DND-41 (cell line): ENCODE measurements around the gene PEMT.
"Not testable (repeated sequence)": the region's sequence is repeated elsewhere in the genome, so short reads cannot be mapped to it uniquely, and the experiment has no call there.

ENCODE experiments used
- ATAC-seq: fragments of 200-7000 bp; cut with Tn5 transposase; 3 replicates; pipeline ENCODE4 v1.9.1; 2021; ENCODE audit warnings: low read depth; ENCODE audit not compliant: insufficient read depth
- DNase-seq: peaks from one replicate; pipeline ENCODE4 v3.0.0-alpha.2; 2020
- H2AFZ ChIP-seq: 2 replicates; pipeline ENCODE4 v1.6.0; 2012; ENCODE audit warnings: low read depth, low read length
- H3K27ac ChIP-seq: 2 replicates; pipeline ENCODE4 v1.5.1; 2012; ENCODE audit warnings: low read length, inconsistent platforms
- H3K27me3 ChIP-seq: fragments of 200-600 bp; sonication (generic); 2 replicates; pipeline ENCODE4 v1.6.0; 2012; ENCODE audit warnings: low read length, mild to moderate bottlenecking, inconsistent platforms; ENCODE audit not compliant: insufficient read depth, poor library complexity
- H3K36me3 ChIP-seq: 2 replicates; pipeline ENCODE4 v1.5.1; 2012; ENCODE audit warnings: low read length, inconsistent platforms; ENCODE audit not compliant: insufficient read depth
- H3K4me1 ChIP-seq: 2 replicates; pipeline ENCODE4 v1.5.1; 2012; ENCODE audit warnings: mild to moderate bottlenecking, low read length; ENCODE audit not compliant: insufficient read depth
- H3K4me2 ChIP-seq: 2 replicates; pipeline ENCODE4 v1.6.0; 2012; ENCODE audit warnings: mild to moderate bottlenecking, moderate library complexity, low read length, inconsistent platforms; ENCODE audit not compliant: insufficient read depth
- H3K4me3 ChIP-seq, 2 experiments: fragments of 200-600 bp in 1 of 2; shearing (Covaris generic) in 1 of 2; 2 replicates each; pipeline ENCODE4 v1.5.1; 2012 to 2016; ENCODE audit warnings: inconsistent platforms in 2 of 2, low read length in 2 of 2, mild to moderate bottlenecking in 2 of 2, low read depth in 1 of 2, moderate library complexity in 1 of 2
- H3K79me2 ChIP-seq: 2 replicates; pipeline ENCODE4 v1.6.0; 2012; ENCODE audit warnings: low read length, inconsistent platforms; ENCODE audit not compliant: insufficient read depth
- H3K9ac ChIP-seq: 2 replicates; pipeline ENCODE4 v1.6.0; 2012; ENCODE audit warnings: low read depth, mild to moderate bottlenecking, inconsistent platforms, low read length, moderate library complexity
- H3K9me3 ChIP-seq: 2 replicates; pipeline ENCODE4 v1.5.1; 2012; ENCODE audit warnings: low read length, moderate library complexity, mild to moderate bottlenecking, inconsistent platforms; ENCODE audit not compliant: insufficient read depth, severe bottlenecking
- H4K20me1 ChIP-seq: 2 replicates; pipeline ENCODE4 v1.6.0; 2012; ENCODE audit warnings: low read length; ENCODE audit not compliant: insufficient read depth
- EZH2 ChIP-seq: IDR thresholded peaks from 3 replicates; pipeline ENCODE4 v1.6.1; 2012; ENCODE audit warnings: borderline replicate concordance, low read depth, mild to moderate bottlenecking, moderate library complexity, low read length, inconsistent platforms; ENCODE audit not compliant: severe bottlenecking
- TF ChIP-seq, protein P1 (sequence below): IDR thresholded peaks from 2 replicates; pipeline ENCODE4 v1.5.1; 2012; ENCODE audit warnings: borderline replicate concordance, low read length, moderate library complexity, mild to moderate bottlenecking; ENCODE audit not compliant: poor library complexity, severe bottlenecking; ENCODE audit errors: extremely low read depth

The PEMT gene

DNA sequence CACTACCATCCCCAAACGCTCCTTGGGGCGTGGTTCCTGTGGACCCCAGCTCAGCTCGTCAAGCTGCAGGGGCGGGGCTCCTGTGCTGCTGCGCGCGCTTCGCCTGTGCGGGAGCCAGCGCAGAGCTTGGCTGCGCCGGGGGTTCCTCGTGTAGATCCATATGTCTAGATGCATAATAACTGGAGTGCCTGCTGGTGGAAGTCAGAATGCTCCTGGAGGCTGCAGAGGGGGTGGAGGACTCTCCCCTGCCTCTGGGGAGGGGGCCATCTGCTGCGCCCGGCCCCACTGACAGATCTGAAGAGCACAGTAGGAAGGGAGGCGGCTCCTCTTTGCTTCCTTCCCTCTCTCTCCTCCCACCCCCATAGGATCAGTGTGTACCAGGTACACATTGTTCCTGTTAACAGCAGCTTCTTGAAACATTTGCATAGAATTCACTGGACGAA, 99.9 kb downstream of the PEMT start:
- TF ChIP-seq EZH2, result no peak
- TF ChIP-seq, protein P1, sequence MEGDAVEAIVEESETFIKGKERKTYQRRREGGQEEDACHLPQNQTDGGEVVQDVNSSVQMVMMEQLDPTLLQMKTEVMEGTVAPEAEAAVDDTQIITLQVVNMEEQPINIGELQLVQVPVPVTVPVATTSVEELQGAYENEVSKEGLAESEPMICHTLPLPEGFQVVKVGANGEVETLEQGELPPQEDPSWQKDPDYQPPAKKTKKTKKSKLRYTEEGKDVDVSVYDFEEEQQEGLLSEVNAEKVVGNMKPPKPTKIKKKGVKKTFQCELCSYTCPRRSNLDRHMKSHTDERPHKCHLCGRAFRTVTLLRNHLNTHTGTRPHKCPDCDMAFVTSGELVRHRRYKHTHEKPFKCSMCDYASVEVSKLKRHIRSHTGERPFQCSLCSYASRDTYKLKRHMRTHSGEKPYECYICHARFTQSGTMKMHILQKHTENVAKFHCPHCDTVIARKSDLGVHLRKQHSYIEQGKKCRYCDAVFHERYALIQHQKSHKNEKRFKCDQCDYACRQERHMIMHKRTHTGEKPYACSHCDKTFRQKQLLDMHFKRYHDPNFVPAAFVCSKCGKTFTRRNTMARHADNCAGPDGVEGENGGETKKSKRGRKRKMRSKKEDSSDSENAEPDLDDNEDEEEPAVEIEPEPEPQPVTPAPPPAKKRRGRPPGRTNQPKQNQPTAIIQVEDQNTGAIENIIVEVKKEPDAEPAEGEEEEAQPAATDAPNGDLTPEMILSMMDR, result no peak
- Histone ChIP-seq H3K4me3 (no peak overlapping the region), H4K20me1 (peaks cover 30% of the 10 kb centered on the region; the same call in 1 of the 2 replicates), H3K27me3 (no peaks in the 10 kb centered on the region), H3K36me3 (peaks cover 89% of the 10 kb centered on the region), H3K4me2 (no peak overlapping the region), H3K4me1 (no peaks in the 10 kb centered on the region; the same call in 1 of the 2 replicates), H3K9me3 (no peaks in the 10 kb centered on the region), H3K9ac (no peak overlapping the region), H3K27ac (0 out of 2 replicates have a peak overlapping the region, but pooled peaks have one; percentile 7), H3K79me2 (peaks cover 46% of the 10 kb centered on the region), H2AFZ (no peak overlapping the region)
- no peak for DNase-seq
- ATAC-seq, result no peak

DNA sequence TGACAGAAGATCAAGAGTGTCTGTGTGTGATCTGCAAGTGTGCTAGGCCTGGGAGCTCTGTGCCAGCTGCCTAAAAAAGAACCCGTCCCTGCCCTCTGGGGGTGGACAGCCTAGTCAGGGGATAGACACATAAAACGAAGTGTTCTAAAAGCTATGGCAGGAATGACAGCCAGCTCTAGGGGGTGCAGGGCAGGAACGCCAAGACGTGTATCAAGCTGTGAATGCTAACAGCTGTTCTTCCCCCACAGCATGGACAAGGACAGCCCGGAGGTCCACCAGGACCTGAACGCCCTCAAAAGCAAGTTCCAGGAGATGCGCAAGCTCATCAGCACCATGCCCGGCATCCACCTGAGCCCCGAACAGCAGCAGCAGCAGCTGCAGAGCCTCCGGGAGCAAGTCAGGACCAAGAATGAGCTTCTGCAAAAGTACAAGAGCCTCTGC, 100.5 kb downstream of the PEMT start:
- Histone ChIP-seq H3K4me2 (no peak overlapping the region), H3K79me2 (peaks cover 51% of the 10 kb centered on the region), H2AFZ (no peak overlapping the region), H3K9ac (no peak overlapping the region), H3K9me3 (no peaks in the 10 kb centered on the region), H3K36me3 (peaks cover 92% of the 10 kb centered on the region), H4K20me1 (peaks cover 30% of the 10 kb centered on the region; the same call in 1 of the 2 replicates), H3K27ac (peak overlapping the region; percentile 56), H3K27me3 (no peaks in the 10 kb centered on the region), H3K4me3 (no peak overlapping the region), H3K4me1 (no peaks in the 10 kb centered on the region; the same call in 1 of the 2 replicates)
- DNase-seq, result no peak
- TF ChIP-seq EZH2, result no peak
- TF ChIP-seq, protein P1, result no peak
- ATAC-seq, result no peak

DNA sequence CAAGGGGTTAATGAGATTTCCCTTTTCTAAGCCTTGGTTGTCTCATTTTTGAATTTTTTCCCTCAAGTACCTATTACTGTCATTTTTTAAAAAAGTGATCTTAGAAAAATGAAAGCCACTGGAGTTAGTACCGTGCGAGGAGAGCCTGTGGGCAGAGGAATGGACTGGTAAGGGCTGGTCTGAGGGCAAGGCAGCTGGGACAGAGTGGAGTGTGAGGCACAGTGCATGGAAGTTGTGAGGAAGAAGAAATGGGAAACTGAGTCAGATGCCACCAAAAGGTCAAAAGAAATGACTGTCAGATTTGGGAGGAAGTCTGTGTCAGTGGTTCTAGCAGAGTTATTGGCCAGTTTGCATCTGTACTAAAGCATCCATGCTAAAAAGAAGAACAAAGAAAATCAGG, 103.5 kb downstream of the PEMT start:
- no peak overlapping the region for H2AFZ ChIP-seq
- no peak overlapping the region for H3K4me2 ChIP-seq
- H4K20me1 ChIP-seq, result peaks cover 49% of the 10 kb centered on the region
- H3K4me3 ChIP-seq, result no peak overlapping the region
- TF ChIP-seq, protein P1, result no peak
- TF ChIP-seq EZH2, result no peak
- peak overlapping the region; percentile 50 for H3K27ac ChIP-seq
- ATAC-seq (no peak), DNase-seq (no peak)
- peaks cover 23% of the 10 kb centered on the region for H3K4me1 ChIP-seq
- H3K36me3 ChIP-seq, result peaks cover 91% of the 10 kb centered on the region
- no peak overlapping the region for H3K9ac ChIP-seq
- H3K79me2 ChIP-seq, result peaks cover 81% of the 10 kb centered on the region
- H3K27me3 ChIP-seq, result no peaks in the 10 kb centered on the region
- no peaks in the 10 kb centered on the region for H3K9me3 ChIP-seq

DNA sequence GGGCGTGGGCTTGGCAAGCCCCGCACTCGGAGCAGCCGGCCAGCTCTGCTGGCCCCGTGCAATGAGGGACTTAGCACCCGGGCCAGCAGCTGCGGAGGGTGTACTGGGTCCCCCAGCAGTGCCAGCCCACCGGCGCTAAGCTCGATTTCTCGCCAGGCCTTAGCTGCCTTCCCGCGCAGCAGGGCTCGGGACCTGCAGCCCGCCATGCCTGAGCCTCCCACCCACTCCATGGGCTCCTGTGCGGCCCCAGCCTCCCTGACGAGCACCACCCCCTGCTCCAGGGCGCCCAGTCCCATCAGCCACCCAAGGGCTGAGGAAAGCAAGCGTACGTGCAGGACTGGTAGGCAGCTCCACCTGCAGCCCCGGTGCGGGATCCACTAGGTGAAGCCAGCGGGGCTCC, 105.1 kb downstream of the PEMT start:
- not testable (repeated sequence) for ATAC-seq, H2AFZ ChIP-seq
- H3K79me2 ChIP-seq, result peaks cover 88% of the 10 kb centered on the region

More for the DNA sequence above, 105.1 kb downstream of the PEMT start:
- H3K27me3 ChIP-seq, H3K27ac ChIP-seq, H3K4me2 ChIP-seq, H3K4me3 ChIP-seq, DNase-seq, H3K9ac ChIP-seq, H3K9me3 ChIP-seq: not testable (repeated sequence)
- peaks cover 39% of the 10 kb centered on the region for H3K4me1 ChIP-seq
- H4K20me1 ChIP-seq, result peaks cover 43% of the 10 kb centered on the region
- H3K36me3 ChIP-seq, result peaks cover 85% of the 10 kb centered on the region
